Right lobe of liver (tissue), 4 donors: Measurements from ENCODE around the gene ELMO1.

Experiments
- POLR2A ChIP-seq: fragments of 450-650 bp; IDR thresholded peaks from one replicate; pipeline ENCODE4 v1.6.1; 2017; ENCODE audit warnings: antibody characterized with exemption, mild to moderate bottlenecking
- TF ChIP-seq, protein P1 (sequence below), 4 donors: fragments of 200-600 bp in 3 of 4; fragments of 450-650 bp in 1 of 4; IDR thresholded peaks; one replicate each; pipeline versions ENCODE4 v1.5.1 to v1.8.0; 2016 to 2022; ENCODE audit warnings: antibody characterized with exemption in 4 of 4, mild to moderate bottlenecking in 2 of 4
- donor health status: DM: no; HTN: no; CAD: no.
- donor health status: DM: no; HTN: no; CAD: no.
- donor health status: DM: no; HTN: yes; CAD: no.

- TF ChIP-seq, protein P1, sequence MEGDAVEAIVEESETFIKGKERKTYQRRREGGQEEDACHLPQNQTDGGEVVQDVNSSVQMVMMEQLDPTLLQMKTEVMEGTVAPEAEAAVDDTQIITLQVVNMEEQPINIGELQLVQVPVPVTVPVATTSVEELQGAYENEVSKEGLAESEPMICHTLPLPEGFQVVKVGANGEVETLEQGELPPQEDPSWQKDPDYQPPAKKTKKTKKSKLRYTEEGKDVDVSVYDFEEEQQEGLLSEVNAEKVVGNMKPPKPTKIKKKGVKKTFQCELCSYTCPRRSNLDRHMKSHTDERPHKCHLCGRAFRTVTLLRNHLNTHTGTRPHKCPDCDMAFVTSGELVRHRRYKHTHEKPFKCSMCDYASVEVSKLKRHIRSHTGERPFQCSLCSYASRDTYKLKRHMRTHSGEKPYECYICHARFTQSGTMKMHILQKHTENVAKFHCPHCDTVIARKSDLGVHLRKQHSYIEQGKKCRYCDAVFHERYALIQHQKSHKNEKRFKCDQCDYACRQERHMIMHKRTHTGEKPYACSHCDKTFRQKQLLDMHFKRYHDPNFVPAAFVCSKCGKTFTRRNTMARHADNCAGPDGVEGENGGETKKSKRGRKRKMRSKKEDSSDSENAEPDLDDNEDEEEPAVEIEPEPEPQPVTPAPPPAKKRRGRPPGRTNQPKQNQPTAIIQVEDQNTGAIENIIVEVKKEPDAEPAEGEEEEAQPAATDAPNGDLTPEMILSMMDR (IDR thresholded peaks at IDR 0.05), result no peak
- TF ChIP-seq POLR2A, result no peak
These were observed 35.9 kb upstream of the ELMO1 start for GRCh38 chr7:37484426-37485073.
